Measurements from ENCODE around the gene ATP8B3.

DNA sequence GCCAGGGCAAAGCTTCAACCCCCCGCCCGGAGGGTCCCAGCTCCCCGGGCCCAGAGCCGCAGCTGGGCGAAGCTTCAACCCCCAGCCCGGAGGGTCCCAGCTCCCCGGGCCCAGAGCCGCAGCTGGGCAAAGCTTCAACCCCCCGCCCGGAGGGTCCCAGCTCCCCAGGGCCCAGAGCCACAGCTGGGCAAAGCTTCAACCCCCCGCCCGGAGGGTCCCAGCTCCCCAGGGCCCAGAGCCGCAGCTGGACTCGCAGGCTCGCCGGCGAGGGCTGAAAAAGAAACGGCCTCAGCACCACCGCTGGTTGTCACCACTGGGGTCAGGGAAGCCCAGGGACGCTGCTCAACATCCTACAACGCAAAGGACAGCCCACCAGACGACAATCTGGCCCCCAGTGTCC, 31.0 kb upstream of the ATP8B3 start:
- TF ChIP-seq, protein P1, sequence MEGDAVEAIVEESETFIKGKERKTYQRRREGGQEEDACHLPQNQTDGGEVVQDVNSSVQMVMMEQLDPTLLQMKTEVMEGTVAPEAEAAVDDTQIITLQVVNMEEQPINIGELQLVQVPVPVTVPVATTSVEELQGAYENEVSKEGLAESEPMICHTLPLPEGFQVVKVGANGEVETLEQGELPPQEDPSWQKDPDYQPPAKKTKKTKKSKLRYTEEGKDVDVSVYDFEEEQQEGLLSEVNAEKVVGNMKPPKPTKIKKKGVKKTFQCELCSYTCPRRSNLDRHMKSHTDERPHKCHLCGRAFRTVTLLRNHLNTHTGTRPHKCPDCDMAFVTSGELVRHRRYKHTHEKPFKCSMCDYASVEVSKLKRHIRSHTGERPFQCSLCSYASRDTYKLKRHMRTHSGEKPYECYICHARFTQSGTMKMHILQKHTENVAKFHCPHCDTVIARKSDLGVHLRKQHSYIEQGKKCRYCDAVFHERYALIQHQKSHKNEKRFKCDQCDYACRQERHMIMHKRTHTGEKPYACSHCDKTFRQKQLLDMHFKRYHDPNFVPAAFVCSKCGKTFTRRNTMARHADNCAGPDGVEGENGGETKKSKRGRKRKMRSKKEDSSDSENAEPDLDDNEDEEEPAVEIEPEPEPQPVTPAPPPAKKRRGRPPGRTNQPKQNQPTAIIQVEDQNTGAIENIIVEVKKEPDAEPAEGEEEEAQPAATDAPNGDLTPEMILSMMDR (IDR thresholded peaks at IDR 0.05), result no peak
- TF ChIP-seq POLR2A (IDR thresholded peaks at IDR 0.05), result no peak

Data from Peyer's patch (tissue), 4 donors.